K562 (cell line): ENCODE results near the gene ATF5. TPM values are rescaled to one million over a fixed set of nuclear protein-coding genes. Genes with fewer than 3 reads are reported as not detected.

Experiments used
- ATAC-seq: fragments of 200-7000 bp; cut with Tn5 transposase; 3 replicates; pipeline ENCODE4 v1.9.1; 2020; ENCODE audit warnings: moderate library complexity
- BruUV-seq: library from RNA; stranded (reverse); fragments of 400-500 nt; replicated peaks from 2 replicates; lab custom pipeline; 2021; lab: Mats Ljungman, UMichigan
- CTCF ChIA-PET: fragments of 300-600 bp; formaldehyde crosslinking; extraction: SDS; loops from one replicate; lab custom pipeline; 2021; ENCODE audit warnings: low intra/inter-chr PET ratio; lab: Yijun Ruan, JAX
- POLR2A ChIA-PET: fragments of 300-600, 350-650 bp; sonication (Branson Sonifier 250); formaldehyde crosslinking; extraction: SDS; loops from one replicate; lab custom pipeline; 2021; ENCODE audit warnings: antibody characterized with exemption, inconsistent platforms; lab: Yijun Ruan, JAX
- DNase-seq, 4 experiments: peaks; one replicate each; pipeline versions ENCODE4 v3.0.0 to v3.0.0-alpha.2; 2011 to 2018; ENCODE audit warnings: low spot score in 3 of 4, mixed read lengths in 3 of 4; ENCODE audit errors: extremely low read depth in 1 of 4
- FAIRE-seq: peaks from 2 replicates; lab custom pipeline; 2011; peaks lifted over from hg19 to GRCh38; lab: Jason Lieb, UNC
- H2AFZ ChIP-seq: 2 replicates; pipeline ENCODE4 v1.6.0; 2011; ENCODE audit warnings: low read depth, low read length, control low read depth, inconsistent platforms
- H3K27ac ChIP-seq: fragments of 200-600 bp; 3 replicates; pipeline ENCODE4 v1.8.0; 2011; ENCODE audit warnings: low read depth, mild to moderate bottlenecking, control low read depth, inconsistent platforms, low read length, moderate library complexity, mixed read lengths; ENCODE audit errors: extremely low read depth
- H3K27me3 ChIP-seq, 2 experiments: fragments of 300-600 bp in 1 of 2; 2 replicates in 1 of 2; 3 replicates in 1 of 2; pipeline versions ENCODE4 v1.6.0 to v1.8.0; 2011; ENCODE audit warnings: inconsistent platforms in 2 of 2, low read length in 2 of 2, mild to moderate bottlenecking in 1 of 2, mixed read lengths in 1 of 2, moderate library complexity in 1 of 2; ENCODE audit not compliant: control insufficient read depth in 2 of 2, insufficient read depth in 2 of 2
- H3K36me3 ChIP-seq: fragments of 300-600 bp; 3 replicates; pipeline ENCODE4 v1.8.0; 2011; ENCODE audit warnings: mild to moderate bottlenecking, low read length, inconsistent platforms; ENCODE audit not compliant: control insufficient read depth, insufficient read depth
- H3K4me1 ChIP-seq, 2 experiments: fragments of 200-600 bp in 1 of 2; replicated peaks in 1 of 2; 2 replicates in 1 of 2; 3 replicates in 1 of 2; pipeline versions ENCODE4 v1.5.1 to v1.8.0; 2011; ENCODE audit warnings: inconsistent platforms in 2 of 2, low read length in 2 of 2, mild to moderate bottlenecking in 1 of 2, mixed read lengths in 1 of 2, moderate library complexity in 1 of 2; ENCODE audit not compliant: control insufficient read depth in 2 of 2, insufficient read depth in 2 of 2
- H3K4me2 ChIP-seq: 2 replicates; pipeline ENCODE4 v1.6.1; 2011; ENCODE audit warnings: low read length, control low read depth, inconsistent platforms, mixed read lengths; ENCODE audit not compliant: insufficient read depth
- H3K4me3 ChIP-seq: fragments of 200-600 bp; sonication (generic), shearing (Covaris generic); 2 replicates; pipeline ENCODE4 v1.5.1; 2016; ENCODE audit warnings: control low read depth, inconsistent platforms
- H3K79me2 ChIP-seq: fragments of 200-600 bp; 3 replicates; pipeline ENCODE4 v1.8.0; 2011; ENCODE audit warnings: low read length, inconsistent platforms; ENCODE audit not compliant: control insufficient read depth, insufficient read depth
- H3K9ac ChIP-seq, 2 experiments: 2 replicates each; pipeline versions ENCODE4 v1.6.0 to v1.6.1; 2011; ENCODE audit warnings: low read depth in 2 of 2, low read length in 2 of 2, control low read depth in 1 of 2, inconsistent platforms in 1 of 2, mild to moderate bottlenecking in 1 of 2, mixed read lengths in 1 of 2; ENCODE audit not compliant: insufficient read depth in 1 of 2
- H3K9me1 ChIP-seq: one replicate; pipeline ENCODE4 v1.6.0; 2011; ENCODE audit warnings: inconsistent platforms, mild to moderate bottlenecking, low read length, moderate library complexity; ENCODE audit not compliant: control insufficient read depth, insufficient read depth
- H3K9me3 ChIP-seq: replicated peaks from 2 replicates; pipeline ENCODE4 v1.5.1; 2011; ENCODE audit warnings: low read depth, low read length, inconsistent platforms; ENCODE audit not compliant: control insufficient read depth, insufficient read depth
- H4K20me1 ChIP-seq: replicated peaks from 2 replicates; pipeline ENCODE4 v1.6.1; 2011; ENCODE audit warnings: low read length, inconsistent platforms, mixed read lengths; ENCODE audit not compliant: control insufficient read depth, insufficient read depth
- ATF3 ChIP-seq, 2 experiments: fragments of 450-650 bp in 1 of 2; sonication (generic) in 1 of 2; formaldehyde crosslinking in 1 of 2; IDR thresholded peaks in 1 of 2; conservative IDR thresholded peaks in 1 of 2; 2 replicates each; pipeline versions ENCODE4 v1.6.1 to v1.8.1; 2016 to 2023; ENCODE audit warnings: mild to moderate bottlenecking in 2 of 2, moderate library complexity in 2 of 2, inconsistent platforms in 1 of 2, missing genetic modification reagents in 1 of 2
- FOXA1 ChIP-seq: fragments of 450-650 bp; IDR thresholded peaks from 2 replicates; pipeline ENCODE4 v1.6.1; 2016; ENCODE audit warnings: mild to moderate bottlenecking, borderline replicate concordance
- HLTF ChIP-seq: fragments of 450-650 bp; IDR thresholded peaks from 2 replicates; pipeline ENCODE4 v1.6.1; 2016
- POLR2A ChIP-seq: fragments of 450-650 bp; conservative IDR thresholded peaks from 2 replicates; pipeline ENCODE4 v1.6.1; 2016
- POLR2AphosphoS2 ChIP-seq: IDR thresholded peaks from 2 replicates; pipeline ENCODE4 v1.6.1; 2012; ENCODE audit warnings: low read length, improper control_type of control experiment
- POLR2G ChIP-seq: fragments of 200-400 bp; formaldehyde crosslinking; IDR thresholded peaks from 2 replicates; pipeline ENCODE4 v1.6.1; 2017; ENCODE audit warnings: low read depth, mild to moderate bottlenecking, antibody characterized with exemption, low read length, moderate library complexity
- SRSF9 ChIP-seq: fragments of 200-400 bp; formaldehyde crosslinking; IDR thresholded peaks from 2 replicates; pipeline ENCODE4 v1.6.1; 2017; ENCODE audit warnings: low read depth, low read length, borderline replicate concordance
- STAT5B ChIP-seq: fragments of 250-450 bp; sonication (Bioruptor Pico); IDR thresholded peaks from 2 replicates; pipeline ENCODE4 v1.8.0; 2021; ENCODE audit warnings: mild to moderate bottlenecking, inconsistent platforms
- SUPT5H ChIP-seq: fragments of 450-650 bp; IDR thresholded peaks from 2 replicates; pipeline ENCODE4 v1.6.1; 2016
- TARDBP ChIP-seq: fragments of 450-650 bp; IDR thresholded peaks from 2 replicates; pipeline ENCODE4 v1.6.1; 2016
- TRIM25 ChIP-seq: fragments of 450-650 bp; IDR thresholded peaks from 2 replicates; pipeline ENCODE4 v1.7.0; 2016; ENCODE audit warnings: borderline replicate concordance
- U2AF1 ChIP-seq: fragments of 200-400 bp; formaldehyde crosslinking; optimal IDR thresholded peaks from 2 replicates; pipeline ENCODE3; 2017; ENCODE audit warnings: mild to moderate bottlenecking, low read depth, low read length, moderate library complexity
- ZBTB7A ChIP-seq: IDR thresholded peaks from 2 replicates; pipeline ENCODE4 v1.6.1; 2011; ENCODE audit warnings: low read depth, mild to moderate bottlenecking, low read length, moderate library complexity, borderline replicate concordance; ENCODE audit not compliant: control insufficient read depth
- ZSCAN29 ChIP-seq: fragments of 450-650 bp; IDR thresholded peaks from 2 replicates; pipeline ENCODE4 v1.6.1; 2017
- WGBS: fragments of 100-300 bp; shearing (Covaris generic); methylation state at CpG from one replicate; pipeline ENCODE4 v1.1.6; 2016; ENCODE audit warnings: low coverage, mixed read lengths; ENCODE audit not compliant: insufficient coverage; ENCODE audit errors: missing lambda C conversion rate; 5-methylcytosine and 5-hydroxymethylcytosine counted together
- in situ Hi-C: fragments of 300-500 bp; cut with MboI; formaldehyde crosslinking; loops from 4 replicates; pipeline ENCODE4 v1.15.0; 2018; ENCODE audit warnings: inconsistent platforms, mixed read lengths
- intact Hi-C: fragments of 100-400 bp; cut with micrococcal nuclease; formaldehyde crosslinking; loops from 2 replicates; pipeline ENCODE4 v1.14.2; 2022
- polyA plus RNA-seq, 8 experiments: library from polyadenylated mRNA; depleted of rRNA in 4 of 8; stranded (reverse) in 5 of 8; unstranded in 3 of 8; fragments of >200 nt; fragmentation: Nextera tagmentation in 2 of 8; fragmentation: Illumina TruSeq in 1 of 8; extraction: Ambion mirVana in 2 of 8; extraction: Trizol in 1 of 8; gene quantifications; 2 replicates each; pipeline versions ENCODE4 v1.2.1 to v1.2.3, GENCODE V29; 2011 to 2014; ENCODE audit warnings: inconsistent platforms in 1 of 8, missing spikeins in 1 of 8
- total RNA-seq, 7 experiments: library from RNA; depleted of rRNA in 6 of 7; stranded (reverse); fragments of >200 nt in 6 of 7; fragmentation: Illumina TruSeq in 2 of 7; extraction: Trizol in 2 of 7; gene quantifications; 2 replicates each; pipeline versions ENCODE4 v1.2.1 to v1.2.3, GENCODE V29; 2011 to 2021; ENCODE audit warnings: low replicate concordance in 1 of 7
- TF ChIP-seq, protein P1 (sequence below): sonication (generic); formaldehyde crosslinking; IDR thresholded peaks from 2 replicates; pipeline ENCODE4 v1.8.0; 2022; ENCODE audit warnings: mild to moderate bottlenecking, missing genetic modification reagents

ATF5 gene
- total and polyA plus RNA-seq, 9 of the 15 experiments (the other 6 are each of a cell fraction or from before 2014, with no cell fraction given) = 3.0 to 57.6 (median 11.1) TPM

DNA sequence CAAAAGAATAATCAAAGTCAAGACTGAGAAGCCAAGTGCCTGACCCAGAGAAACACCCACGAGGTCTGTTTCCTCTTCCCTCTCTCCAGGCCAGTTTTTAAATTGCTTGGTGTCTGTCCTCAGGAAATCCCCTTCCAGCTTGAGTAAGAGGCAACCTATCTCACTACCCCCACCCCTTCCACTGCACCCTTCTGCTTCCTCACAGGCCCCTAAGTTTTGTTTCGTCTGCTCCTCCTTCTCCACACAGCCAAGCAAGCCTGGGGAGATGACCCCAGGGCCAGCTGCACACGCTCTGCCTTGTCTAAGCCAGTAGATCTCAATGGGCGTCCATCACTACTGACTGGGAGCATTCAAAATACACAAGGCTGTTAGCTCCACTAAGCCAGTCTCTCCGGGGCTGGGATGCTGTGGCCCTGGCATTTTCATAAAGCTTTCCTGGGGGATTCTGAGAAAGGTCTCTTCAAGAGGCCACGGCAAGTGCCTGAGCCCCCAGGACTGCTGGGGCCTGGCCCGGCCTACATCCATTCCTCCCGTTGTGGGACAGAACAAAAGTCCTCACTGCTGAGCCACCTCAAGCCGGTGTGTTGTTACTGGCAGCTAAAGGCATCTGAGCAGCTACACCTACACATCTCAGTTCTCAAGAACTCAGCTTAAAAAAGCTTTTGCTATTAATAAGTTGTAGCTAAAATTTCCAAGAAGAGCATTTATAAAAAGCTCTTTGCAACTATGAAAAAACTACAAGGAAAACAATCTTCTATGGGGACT lies 17.4 kb upstream of the ATF5 start (continued):
- TF ChIP-seq ZSCAN29 = no peak
- peak; percentile 46; the same call in 1 of the 2 replicates for TF ChIP-seq POLR2A
- TF ChIP-seq SUPT5H = peak; percentile 52; the same call in 1 of the 2 replicates
- peak; percentile 23; the same call in 1 of the 2 replicates for TF ChIP-seq POLR2G
- no peak for TF ChIP-seq TRIM25
- no peak for TF ChIP-seq U2AF1

DNA sequence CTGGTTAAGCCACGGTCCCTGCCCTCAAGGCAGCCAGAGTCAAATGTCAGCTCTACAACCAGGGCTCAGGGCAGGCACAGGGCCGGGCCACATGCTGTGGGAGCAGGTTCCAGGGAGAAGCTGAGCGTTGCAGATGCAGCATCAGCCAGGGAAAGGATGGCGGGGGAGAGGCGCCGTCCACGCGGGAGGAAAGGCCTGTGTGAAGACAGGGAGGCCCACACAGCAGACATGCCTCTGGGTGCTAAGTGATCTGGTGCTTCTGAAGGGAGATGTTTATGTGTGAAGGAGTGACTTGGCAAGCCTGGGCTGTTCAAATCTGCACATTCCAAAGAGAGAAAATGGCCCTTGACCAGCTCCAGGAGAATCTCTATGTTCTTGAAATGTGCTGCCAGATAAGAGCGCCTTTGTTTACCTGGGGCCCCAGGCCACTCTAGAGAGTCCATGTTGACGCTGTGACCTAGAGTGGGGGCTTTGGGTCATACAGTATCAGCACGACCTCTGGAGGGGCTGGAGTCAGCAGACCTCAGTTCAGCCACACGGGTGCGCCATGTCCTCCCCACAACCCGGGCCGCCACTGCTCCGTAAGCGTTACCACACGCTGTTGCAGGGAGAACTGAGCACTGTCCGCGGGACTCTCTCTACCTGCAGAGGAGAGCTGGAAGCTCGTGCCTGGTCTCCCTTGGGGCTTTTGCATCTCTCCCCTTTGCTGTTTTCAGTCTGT lies 15.9 kb upstream of the ATF5 start:
- Histone ChIP-seq H3K27ac (peak overlapping the region; percentile 28; the same call in 1 of the 3 replicates), H3K79me2 (peaks cover 71% of the 10 kb centered on the region), H3K9me3 (no peaks in the 10 kb centered on the region), H3K4me3 (no peak overlapping the region), H2AFZ (no peak overlapping the region), H3K27me3 (no peaks in the 10 kb centered on the region), H3K36me3 (peaks cover 94% of the 10 kb centered on the region; the same call in 2 of the 3 replicates), H4K20me1 (peaks cover 47% of the 10 kb centered on the region), H3K9me1 (no peaks in the 10 kb centered on the region), H3K4me2 (no peak overlapping the region), H3K4me1 (peaks cover 0 to 22% of the 10 kb centered on the region in 2 experiments; a peak in 2 of 5 replicates), H3K9ac (peak overlapping the region in 1 of 2 experiments; percentile 80; a peak in 2 of 4 replicates)
- ChIA-PET CTCF (no interaction called here), POLR2A (interaction anchor here (0.6 to 13.2 kb wide), 6 partner anchors 11 to 31 kb away, joined by 3 to 105 read pairs (median 4); partner anchors contain the start of genes ATF5 and NUP62)
- WGBS = 67% methylated on average over 21 of the region's 21 CpGs
- no TSS peak for BruUV-seq
- no peak for FAIRE-seq
- intact Hi-C loops = no loop called here
- peak in 3 of 4 experiments; percentile 51 to 54 (median 52) for DNase-seq
- in situ Hi-C loops = no loop called here
- ATAC-seq = peak; percentile 85
- TF ChIP-seq SRSF9 (no peak), ATF3 (IDR thresholded peaks at IDR 0.05) (peak; percentile 16; the same call in 1 of the 2 replicates), ATF3 (CRISPR knock-in tag; conservative IDR thresholded peaks at IDR 0.05) (no peak), ZBTB7A (peak; percentile 66; the same call in 1 of the 2 replicates), STAT5B (CRISPR knock-in tag) (no peak), TARDBP (no peak), FOXA1 (no peak), POLR2AphosphoS2 (no peak), HLTF (no peak)
- TF ChIP-seq, protein P1, sequence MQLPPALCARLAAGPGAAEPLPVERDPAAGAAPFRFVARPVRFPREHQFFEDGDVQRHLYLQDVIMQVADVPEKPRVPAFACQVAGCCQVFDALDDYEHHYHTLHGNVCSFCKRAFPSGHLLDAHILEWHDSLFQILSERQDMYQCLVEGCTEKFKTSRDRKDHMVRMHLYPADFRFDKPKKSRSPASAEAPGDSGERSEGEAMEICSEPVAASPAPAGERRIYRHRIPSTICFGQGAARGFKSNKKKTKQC (CRISPR knock-in tag) = no peak
